Stimulated activated naive CD4-positive, alpha-beta T cell treated with Interleukin-2 at 50 U/mL for 16 hours (primary cell): ENCODE results near the gene METTL23.
"Not testable (repeated sequence)": the region's sequence is repeated elsewhere in the genome, so short reads cannot be mapped to it uniquely, and the experiment has no call there.

Experiments used
- DNase-seq: peaks from one replicate; lab custom pipeline; 2025; lab: John Stamatoyannopoulos, UW

Gene METTL23

DNA sequence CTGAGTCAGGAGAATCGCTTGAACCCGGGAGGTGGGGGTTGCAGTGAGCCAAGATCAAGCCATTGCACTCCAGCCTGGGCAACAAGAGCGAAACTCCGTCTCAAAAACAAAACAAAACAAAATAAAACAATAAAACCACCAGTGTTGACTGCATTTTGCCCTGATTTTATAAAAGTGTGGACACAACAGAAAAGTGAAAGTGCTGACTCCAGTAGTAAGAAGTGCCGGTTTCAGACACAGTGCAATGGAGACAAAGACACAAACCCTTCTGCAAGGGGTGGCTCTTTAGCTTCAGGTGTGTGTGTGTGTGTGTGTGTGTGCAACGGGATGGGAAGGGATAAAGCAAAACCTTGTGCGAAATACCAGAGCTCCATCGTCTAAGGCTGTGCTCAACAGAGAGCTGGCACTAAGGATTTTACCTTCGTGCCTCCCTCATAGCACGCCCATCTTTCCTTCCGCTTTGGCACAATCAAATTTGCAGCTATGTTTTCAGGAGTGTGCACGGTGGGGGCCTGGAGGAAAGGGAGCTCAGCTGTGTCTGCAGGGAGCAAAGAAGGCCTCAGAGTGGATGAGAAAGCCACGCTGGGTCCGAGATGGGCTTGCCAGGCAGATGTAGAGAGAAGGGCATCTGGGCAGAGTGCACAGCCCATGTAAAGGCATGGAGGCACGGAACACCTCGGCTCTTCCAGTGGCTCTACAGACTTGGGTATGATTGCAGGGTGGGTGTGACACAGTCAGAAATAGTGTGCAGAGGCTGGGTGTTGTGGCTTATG lies 31.4 kb upstream of the METTL23 start:
- DNase-seq: no peak

DNA sequence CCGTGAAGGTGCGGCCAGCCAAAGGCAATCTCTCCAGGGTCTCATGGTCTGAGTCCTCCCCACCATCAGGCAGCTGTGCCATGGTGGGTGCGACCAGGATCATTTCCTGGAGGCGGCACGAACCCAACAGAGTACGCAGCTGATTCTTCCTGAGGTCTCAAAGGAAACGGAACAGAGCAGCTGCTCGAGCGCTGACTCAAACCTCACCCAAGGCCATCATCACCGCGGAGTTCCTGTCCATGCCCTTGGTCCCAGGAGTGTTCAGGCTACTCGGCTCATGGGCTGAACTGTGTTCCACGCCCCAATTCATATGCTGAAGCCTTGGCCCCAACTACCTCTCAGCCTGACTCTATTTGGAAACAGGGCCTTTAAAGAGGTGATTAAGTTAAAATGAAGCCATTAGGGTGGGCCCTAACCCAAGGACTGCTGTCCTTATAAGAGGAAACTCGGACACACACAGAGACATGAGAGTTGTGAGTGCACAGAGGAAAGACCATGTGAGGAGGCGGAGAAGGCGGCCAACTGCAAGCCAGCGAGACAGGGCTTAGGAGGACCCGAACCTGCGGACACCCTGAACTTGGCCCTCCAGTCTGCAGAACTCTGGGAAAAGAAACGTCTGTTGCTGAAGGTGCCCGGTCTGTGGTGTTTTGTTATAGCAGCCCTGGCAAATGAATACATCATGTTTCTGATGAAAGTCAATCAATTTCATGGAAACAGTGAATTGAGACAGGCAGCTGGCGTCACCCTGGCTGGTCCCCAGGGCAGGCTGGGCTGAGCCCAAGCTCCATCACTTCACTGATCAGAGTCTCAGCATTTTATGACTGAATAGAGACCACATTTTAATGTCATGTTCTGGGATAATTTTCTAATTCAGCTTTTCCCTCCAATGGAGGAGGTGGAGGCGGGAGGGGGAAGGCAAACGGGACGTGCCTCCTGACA lies 29.6 kb upstream of the METTL23 start:
- no peak for DNase-seq

DNA sequence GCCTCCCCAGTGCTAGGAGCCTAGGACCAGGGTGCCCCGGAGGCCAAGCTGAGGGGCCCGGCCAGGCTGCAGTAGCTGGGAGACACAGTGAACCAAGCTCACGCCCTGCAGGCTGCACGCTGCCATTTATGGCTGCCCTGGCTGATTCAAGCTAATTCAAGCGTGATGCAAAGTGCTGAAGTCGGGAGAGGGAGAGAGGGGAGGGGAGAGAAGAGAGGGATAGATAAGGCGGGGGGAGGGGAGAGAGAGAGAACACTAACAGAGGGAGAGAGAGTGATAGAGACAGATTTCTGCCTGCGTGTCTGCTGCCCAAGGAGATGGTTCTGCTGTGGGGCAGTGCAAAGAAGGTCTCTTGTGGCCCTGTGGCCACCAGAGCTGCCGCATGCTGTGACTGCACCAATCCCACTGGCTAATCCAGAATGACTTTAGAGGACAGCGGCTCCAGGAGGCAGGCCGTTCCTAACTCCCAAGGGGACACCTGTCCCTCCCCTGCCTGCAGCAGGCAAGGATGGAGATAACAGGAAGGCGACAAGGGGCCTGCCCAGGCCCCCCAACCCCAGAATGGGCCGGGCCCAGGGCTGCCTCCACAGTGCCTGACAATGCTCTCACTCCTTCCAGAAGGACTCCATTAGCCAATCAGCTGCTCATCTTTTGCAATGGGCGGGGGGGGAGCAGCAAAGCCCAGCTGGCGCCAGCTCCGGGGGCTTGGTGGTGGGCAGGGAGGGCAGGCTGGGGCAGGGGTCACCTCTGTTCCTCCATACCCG lies 28.8 kb upstream of the METTL23 start:
- no peak for DNase-seq

DNA sequence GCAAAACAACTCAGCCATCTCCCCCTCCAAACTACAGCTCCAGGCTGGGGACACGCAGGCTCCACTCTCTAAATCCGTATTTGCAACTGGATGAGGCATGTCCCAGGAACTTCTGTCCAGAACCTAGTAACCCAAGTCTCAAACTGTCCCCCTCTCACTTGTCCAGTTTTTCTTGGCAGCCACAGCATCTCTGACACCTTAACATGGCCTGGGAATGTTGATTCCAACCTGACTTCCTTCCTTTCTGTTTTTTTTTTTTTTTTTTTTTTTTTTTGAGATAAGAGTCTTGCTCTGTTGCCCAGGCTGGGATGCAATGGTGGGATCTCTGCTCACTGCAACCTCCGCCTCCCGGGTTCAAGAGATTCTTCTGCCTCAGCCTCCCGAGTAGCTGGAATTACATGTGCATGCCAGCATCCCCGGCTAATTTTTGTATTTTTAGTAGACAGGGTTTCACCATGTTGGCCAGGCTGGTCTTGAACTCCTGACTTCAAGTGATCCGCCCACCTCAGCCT lies 28.1 kb upstream of the METTL23 start:
- DNase-seq: not testable (repeated sequence)

DNA sequence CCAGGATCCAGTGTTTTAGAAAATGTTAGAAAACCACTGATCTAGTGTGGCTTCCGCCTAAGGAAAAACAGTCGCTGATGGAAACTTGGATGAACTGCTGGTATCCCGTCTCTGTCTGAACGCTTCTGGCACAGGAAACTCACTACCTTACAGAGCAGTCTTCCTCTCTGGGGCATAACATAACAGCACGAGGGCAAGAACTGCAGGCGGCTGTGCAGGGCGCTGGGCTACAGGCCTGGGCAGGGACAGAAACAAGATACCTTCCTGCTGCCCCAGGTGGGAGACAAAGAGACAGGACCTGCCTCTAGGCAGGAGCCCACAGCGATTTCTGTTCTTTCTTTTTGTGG lies 26.4 kb upstream of the METTL23 start:
- no peak for DNase-seq

DNA sequence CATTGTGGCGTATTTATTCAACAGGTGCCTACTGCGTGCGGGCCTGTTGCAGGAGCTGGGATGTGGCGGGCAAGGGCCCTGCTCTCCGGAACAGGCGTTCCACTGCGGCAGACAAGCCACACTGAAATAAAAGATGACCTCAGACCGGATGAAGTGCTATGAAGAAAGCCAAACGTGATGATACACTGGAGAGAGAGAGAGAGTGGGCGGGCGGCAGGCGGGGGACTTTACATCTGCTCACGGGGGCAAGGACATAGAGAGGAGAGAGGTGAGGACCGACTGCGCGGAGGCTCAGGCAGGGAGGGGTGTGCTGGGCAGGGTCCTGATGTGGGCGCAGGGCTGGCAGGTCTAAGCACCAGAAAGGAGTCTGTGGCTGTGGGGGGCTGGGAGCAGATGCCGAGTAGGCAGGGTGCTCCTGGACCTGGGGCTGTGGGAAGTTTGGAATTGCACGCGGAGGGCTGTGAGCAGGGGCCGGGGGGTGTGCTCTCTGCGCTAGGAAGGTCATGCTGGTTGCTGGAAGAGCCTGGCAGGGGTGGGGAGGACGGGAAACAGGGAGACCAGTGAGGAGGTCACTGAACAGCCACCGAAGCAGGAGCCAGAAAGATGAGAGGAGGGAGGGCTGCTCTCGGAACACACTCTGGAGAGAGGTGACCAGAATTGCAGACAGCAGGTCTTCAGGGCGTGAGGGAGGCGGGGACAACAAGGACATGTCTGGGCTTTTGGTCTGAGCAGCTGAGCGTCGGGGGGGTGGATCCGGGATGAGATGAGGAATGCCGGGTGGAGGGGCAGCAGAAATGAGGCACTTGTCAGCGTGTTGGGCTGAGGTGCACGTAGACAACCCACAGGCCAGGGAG lies 25.8 kb upstream of the METTL23 start:
- no peak for DNase-seq

DNA sequence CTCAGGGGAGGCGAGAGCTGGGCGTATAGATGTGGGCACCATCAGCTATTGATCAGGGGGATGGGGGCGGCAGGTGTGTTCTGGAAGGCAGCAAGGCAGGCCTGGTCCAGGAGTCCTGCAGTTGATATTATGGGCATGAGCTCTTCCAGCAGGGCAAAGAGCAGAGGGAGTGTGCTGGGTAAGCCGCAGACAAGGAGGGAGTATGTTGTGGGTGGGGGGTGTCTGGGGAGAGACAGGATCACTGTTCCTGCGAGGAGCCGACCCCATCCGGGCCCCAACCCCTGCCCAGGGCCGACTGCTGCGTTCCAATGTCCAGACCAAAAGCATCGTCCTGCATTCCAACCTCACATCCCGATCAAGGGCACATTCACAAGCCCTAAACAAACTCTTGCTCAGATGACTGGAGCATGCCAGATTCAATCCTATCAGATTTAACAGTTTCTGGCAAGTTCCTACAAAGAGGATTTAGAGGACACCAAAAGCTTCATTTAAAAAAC lies 25.1 kb upstream of the METTL23 start:
- no peak for DNase-seq

DNA sequence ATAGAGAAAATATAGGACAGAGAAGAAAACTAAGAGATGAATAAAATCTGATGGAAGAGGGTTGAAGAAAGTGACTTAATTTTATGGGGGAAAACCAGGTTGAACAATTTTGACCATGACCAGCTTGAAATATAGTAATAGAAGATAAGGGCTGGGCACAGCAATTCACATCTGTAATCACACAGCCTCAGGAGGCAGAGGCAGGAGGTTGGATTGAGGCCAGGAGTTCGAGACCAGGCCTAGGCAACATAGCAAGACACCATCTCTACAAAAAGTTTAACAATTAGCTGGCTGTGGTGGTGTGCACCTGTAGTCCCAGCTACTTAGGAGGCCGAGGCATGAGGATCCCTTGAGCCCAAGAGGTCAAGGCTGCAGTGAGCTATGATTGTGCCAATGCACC lies 24.6 kb upstream of the METTL23 start:
- no peak for DNase-seq

DNA sequence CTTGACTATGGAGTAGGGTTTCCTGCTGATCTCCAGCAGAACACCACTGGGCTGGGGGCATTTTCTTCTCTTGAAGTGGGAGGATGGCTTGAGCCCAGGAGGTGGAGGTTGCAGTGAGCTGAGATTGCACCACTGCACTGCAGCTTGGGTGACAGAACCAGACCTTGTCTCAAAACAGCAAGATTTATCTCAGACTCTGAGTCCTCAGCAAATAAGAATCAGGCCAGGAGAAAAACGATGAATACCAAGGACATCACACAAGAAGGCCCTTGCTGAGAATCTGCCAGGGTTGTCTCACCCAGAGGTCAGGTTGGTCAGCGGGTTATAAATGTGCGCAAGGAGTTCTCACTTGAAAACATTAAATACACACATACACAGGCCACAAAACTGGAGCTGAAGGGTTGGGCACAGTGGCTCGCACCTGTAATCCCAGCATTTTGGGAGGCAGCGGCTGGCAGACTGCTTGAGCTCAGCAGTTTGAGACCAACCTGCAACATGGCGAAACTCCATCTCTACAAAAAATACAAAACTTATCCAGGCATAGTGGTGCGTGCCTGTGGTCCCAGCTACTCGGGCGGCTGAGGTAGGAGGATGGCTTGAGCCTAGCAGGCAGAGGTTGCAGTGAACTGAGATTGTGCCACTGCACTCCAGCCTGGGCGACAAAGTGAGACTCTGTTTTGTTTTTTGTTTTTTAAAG lies 23.6 kb upstream of the METTL23 start:
- DNase-seq: no peak

DNA sequence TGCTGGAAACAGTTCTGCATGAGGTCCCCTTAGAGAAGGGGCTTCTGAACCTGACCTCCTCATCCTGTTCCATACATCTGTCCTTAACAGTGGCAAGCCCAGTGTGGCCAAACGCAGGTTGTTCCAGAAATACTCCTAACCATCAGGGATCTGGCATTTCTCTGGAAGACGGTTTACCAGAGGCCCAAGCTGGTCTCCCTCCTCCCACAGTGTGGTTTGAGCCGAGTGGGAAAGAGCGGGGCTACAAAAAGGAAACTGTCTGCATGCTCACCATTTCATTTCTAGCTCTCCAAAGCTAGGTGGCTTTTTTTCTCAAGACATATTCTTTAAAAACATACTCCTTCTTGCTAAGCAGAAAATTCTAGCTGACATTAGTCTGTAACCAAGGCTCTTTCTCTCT lies 21.8 kb upstream of the METTL23 start:
- DNase-seq: no peak

DNA sequence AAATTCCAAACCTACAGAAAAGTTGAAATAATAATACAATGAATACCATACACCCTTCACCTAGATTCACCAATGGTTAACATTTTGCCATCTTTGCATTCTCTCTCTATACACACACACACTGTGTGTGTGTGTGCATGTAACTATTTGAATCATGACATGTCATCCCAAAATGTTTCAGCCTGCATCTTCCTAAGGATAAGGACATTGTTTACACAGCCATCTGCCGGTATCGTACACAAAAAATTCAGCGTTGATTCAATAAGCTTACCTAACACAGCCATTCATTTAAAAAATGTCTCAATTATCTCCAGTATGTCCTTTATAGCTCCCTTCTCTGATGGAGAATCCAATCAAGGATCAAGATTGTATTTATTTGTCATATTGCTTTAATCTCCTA lies 19.8 kb upstream of the METTL23 start:
- no peak for DNase-seq

DNA sequence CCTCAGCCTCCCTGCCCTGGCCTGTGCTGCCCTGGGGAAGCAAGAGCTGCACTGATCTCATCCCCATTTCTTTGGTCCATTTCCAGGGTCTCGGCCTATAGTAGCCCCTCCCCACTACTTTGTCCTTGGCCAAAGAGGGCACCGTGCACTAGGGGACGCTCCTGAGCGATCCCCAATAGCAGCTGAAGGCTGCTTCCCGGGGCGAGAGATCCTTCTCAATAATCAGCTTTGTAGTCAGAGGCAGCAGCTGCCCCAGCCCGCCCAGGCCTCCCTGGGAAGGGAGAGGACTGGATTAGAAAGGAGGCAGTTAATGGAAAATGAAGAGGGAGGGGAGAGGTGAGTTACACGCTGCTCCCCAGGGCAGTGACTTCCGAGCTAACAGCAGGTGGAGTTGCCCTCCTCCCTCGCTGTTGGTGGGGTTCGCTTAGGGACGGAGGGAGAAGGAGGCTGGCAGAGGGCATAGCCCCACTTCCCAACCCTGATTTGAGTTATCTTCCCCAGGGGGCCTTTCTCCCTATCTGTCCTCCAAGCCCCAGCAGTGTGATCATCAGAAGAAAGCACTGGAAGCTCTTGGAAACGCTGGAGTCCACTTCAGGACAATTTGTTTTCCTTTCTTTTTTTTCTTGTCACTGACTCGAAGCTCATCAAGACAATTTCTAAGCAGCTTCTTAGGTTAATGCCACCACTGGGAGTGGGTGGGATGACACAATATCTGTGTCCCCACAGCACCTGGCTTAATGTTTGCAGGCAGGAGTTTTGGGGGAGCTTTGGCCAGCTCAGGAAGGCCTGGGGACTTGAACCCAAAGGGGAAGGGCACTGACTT lies 18.4 kb upstream of the METTL23 start:
- no peak for DNase-seq

DNA sequence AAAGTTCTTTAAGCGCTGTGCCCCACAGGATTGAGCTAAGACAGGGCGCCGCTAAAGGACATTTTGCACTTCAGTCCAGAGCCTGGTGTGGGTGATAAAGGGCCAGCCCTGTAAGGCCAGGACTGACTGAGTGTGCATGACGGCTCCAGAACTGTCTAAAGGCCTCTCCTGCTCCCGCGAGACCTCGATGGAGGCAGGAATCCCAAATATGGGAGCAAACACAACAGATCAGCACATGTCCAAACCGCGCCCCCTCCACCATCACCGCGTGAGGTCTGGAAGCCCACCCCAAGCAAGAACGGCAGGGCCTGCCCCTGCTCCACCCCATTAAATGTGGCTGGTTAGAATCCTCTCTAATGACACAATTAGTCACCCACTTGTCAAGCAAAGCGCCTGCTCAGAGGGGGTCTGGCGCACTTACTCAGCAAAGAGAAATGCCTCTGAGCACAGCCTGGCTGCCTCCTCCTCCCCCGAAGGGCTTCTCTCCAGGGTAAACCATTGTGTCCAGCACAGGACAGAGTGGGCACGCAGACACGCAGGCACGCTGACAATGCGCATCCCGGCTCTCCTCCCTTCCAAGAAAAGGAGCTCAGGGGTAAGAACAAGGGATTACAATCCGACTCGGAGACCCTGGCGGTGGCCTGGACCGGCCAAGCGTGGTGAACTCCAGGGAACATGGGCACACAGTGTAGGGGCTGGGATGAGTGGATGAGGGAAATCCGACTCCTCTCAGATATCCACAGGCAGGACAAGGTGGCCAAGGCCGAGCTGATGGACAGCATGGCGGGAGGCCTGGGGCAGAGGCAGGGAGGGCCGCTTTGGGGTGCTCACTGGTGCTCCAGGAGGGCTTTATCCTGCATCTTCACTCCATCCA lies 17.3 kb upstream of the METTL23 start:
- no peak for DNase-seq

DNA sequence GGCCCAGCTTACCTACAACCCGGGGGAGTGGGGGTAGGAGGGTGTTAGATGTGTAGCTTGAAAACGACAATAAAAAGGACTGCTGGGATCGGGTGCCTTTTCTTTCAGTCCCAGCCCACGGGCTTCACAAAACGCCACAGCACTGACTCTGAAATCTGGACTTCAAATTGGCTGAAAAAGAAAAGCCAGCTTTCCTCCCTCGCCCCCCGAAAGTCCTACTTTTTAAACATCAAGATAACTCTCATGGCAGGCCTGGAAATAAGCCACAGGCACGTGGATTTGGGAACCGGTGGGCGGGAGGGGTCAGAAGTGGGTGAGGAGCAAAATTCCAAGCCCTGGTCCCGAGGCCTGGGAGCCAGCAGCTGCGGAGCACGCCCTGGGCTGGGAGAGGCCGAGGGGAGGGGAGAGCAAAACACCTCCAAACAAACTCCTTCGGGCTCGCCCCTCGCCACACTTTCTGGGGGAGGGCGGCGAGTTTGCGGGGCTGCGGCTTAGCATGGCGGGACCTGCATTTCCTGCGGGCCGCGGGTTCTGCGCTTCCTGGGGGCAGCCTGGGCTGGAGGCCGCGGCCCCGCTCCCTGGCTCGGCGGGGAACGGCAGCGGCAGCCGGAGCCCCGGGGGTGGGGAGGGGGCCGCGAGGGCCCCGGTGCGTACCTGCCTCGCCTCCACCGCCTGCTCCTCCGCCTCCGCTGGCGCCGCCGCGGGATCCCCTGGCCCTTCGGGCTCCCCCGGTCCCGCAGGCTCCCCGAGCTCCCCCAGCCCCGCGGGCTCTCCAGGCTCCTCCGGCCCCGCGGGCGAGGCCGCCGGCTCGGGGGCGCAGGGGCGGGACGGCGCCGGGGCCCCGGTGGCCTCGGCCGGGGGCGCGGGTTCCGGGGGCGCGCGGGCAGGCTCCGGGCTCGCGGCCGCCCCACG lies 16.4 kb upstream of the METTL23 start:
- not testable (repeated sequence) for DNase-seq

DNA sequence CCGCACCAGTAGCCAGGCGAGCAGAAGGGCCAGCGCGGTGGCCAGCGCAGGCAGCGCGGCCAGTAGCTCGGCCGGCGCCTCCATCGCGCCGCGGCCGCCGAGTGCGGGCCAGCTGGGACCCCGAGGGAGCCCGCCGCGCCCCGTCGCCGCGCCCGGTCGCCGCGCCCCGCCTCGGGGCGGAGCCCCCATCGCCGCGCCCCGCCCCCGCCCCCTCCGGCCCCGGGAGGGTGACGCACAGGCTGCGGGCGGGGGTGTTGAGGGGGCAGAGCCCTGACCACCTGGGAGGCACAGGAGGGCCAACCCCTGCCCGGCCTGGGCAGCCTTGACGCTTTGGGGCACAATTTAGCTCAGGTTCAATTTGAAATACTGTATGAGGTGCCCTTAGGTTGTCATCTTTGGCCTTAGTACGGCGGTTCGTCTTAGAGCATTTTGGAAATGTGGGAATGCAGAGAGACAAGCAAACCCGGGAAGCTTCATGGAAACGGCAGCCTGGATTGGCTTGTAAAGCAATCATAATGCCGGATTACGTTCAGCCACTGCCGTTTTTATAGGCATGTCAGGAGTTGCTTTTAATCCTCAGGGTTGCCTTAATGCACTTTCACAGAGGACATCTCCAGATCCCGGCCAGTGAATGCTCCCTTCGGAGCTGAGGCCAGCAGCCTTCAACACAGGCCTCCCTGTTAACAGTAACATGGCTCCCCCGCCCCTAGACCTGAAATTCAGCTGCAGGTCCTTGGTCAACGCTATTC lies 15.6 kb upstream of the METTL23 start, which contains the start of gene MXRA7:
TSS of gene MXRA7 (minus strand) at position 103 of the 749 bp plus-strand sequence. CDS start at position 84, 19 bp downstream.
- DNase-seq: peak; percentile 53

DNA sequence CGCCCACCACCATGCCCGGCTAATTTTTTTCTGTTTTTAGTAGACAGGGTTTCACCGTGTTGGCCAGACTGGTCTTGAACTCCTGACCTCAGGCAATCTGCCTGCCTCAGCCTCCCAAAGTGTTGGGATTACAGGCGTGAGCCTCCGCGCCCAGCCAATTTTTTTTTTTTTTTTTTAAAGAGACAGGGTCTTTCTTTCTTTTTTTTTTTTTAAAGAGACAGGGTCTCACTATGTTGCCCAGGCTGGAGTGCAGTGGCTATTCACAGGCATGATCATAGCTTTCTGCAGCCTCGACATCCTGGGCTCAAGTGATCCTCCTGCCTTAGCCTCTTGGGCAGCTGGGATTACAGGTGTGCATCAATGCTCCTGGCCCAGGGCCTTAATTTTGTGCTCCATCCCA lies 14.3 kb upstream of the METTL23 start:
- not testable (repeated sequence) for DNase-seq

DNA sequence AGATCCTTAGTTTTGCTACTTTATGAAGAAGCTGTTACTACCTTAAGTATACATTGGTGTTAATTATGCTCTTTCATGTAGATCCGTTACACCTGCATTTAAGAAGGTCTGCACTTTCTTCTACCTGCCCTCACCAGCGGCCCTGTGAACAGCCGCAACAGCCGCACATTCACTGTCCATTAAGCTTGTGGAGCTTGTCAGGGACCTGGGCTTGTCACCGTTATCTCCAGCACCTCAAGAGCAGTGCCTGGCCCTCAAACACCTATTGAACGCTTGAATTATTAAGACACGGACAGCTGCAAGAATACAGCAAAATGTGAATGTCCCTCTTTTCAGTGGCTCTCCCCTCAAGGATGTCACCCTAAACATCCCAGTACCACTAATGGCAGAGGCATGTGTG lies 12.9 kb upstream of the METTL23 start:
- DNase-seq: no peak
